SIG-M5 treated with dmso at 0.1 percent for 504 hours (cell line): ENCODE measurements around the gene PLEKHO1.
"Not testable (repeated sequence)": the region's sequence is repeated elsewhere in the genome, so short reads cannot be mapped to it uniquely, and the experiment has no call there.

Source experiments
- DNase-seq: peaks from one replicate; lab custom pipeline; 2025; ENCODE audit not compliant: unreplicated experiment; lab: John Stamatoyannopoulos, UW

The PLEKHO1 gene

GRCh38 chr1:150149271-150150132, at the start of gene PLEKHO1:
Gene PLEKHO1, plus strand, starts transcription at chr1:150149916. Its CDS starts 342 bp downstream, at chr1:150150258.
- DNase-seq: peak; percentile 63

- DNase-seq: no peak
Observed at GRCh38 chr1:150102986-150103385, 46.7 kb upstream of the PLEKHO1 start.

GRCh38 chr1:150106341-150106740, 43.4 kb upstream of the PLEKHO1 start:
- DNase-seq: no peak

GRCh38 chr1:150109586-150109985, 40.1 kb upstream of the PLEKHO1 start:
- DNase-seq: no peak

- DNase-seq: no peak
Observed at GRCh38 chr1:150110116-150110515, 39.6 kb upstream of the PLEKHO1 start.

- DNase-seq: no peak
Observed at GRCh38 chr1:150111670-150112069, 38.0 kb upstream of the PLEKHO1 start.

- DNase-seq: no peak
Observed at GRCh38 chr1:150115121-150115520, 34.6 kb upstream of the PLEKHO1 start.

- DNase-seq: no peak
Observed at GRCh38 chr1:150118716-150119115, 31.0 kb upstream of the PLEKHO1 start.

GRCh38 chr1:150121236-150121862, 28.4 kb upstream of the PLEKHO1 start:
- DNase-seq: no peak

- DNase-seq: no peak
Observed at GRCh38 chr1:150126811-150127210, 22.9 kb upstream of the PLEKHO1 start.

GRCh38 chr1:150127464-150127863, 22.3 kb upstream of the PLEKHO1 start:
- no peak for DNase-seq

GRCh38 chr1:150127868-150128267, 21.8 kb upstream of the PLEKHO1 start:
- no peak for DNase-seq

GRCh38 chr1:150132372-150132771, 17.3 kb upstream of the PLEKHO1 start:
- no peak for DNase-seq

GRCh38 chr1:150134537-150134936, 15.2 kb upstream of the PLEKHO1 start:
- DNase-seq: no peak

- not testable (repeated sequence) for DNase-seq
Observed at GRCh38 chr1:150135400-150135799, 14.3 kb upstream of the PLEKHO1 start.

GRCh38 chr1:150138044-150138443, 11.7 kb upstream of the PLEKHO1 start:
- DNase-seq: no peak

GRCh38 chr1:150141452-150141851, 8.3 kb upstream of the PLEKHO1 start:
- no peak for DNase-seq

GRCh38 chr1:150142083-150142482, 7.6 kb upstream of the PLEKHO1 start:
- DNase-seq: no peak

- no peak for DNase-seq
Observed at GRCh38 chr1:150144606-150145005, 5.1 kb upstream of the PLEKHO1 start.

- DNase-seq: not testable (repeated sequence)
Observed at GRCh38 chr1:150146016-150146415, 3.7 kb upstream of the PLEKHO1 start.

GRCh38 chr1:150146849-150147542, 2.7 kb upstream of the PLEKHO1 start:
- no peak for DNase-seq

GRCh38 chr1:150148837-150149270, 862 bp upstream of the PLEKHO1 start:
- DNase-seq: no peak
